Measurements from ENCODE around the gene LEFTY1.

LEFTY1 gene

DNA sequence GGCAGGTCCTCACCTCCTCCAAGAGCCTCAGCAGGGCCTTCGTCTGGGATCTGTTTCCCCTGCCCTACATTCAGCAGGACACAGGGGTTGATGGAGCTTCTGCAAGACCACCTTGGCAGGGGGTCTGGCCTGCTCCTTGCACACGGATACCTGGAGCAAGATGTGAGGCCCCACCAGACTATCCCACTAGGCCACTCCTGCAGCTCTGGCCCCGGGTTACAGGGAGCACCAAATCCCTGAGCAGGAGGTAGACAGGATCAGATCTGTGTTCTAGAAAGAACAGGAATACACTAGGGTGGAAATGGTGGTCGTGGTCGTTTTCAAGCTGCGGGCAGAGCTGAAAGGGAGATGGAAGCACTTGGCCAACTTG lies 45.5 kb downstream of the LEFTY1 start:
- Histone ChIP-seq H3K4me3 (ENCODE audit: low read depth in 1 of 2, low read length in 2 of 2) (no peak overlapping the region), H3K4me1 (ENCODE audit: insufficient read depth, low read length) (peaks cover 10% of the 10 kb centered on the region), H3K79me2 (ENCODE audit: insufficient read depth, low read length) (no peaks in the 10 kb centered on the region), H3K4me2 (ENCODE audit: insufficient read depth, low read length) (no peak overlapping the region), H3K27me3 (ENCODE audit: insufficient read depth, low read length, poor library complexity) (no peaks in the 10 kb centered on the region), H2AFZ (ENCODE audit: low read depth, low read length) (no peak overlapping the region), H3K27ac (ENCODE audit: low read length) (no peak overlapping the region), H3K9ac (ENCODE audit: low read depth, low read length) (no peak overlapping the region), H4K20me1 (ENCODE audit: insufficient read depth, low read length) (no peaks in the 10 kb centered on the region), H3K36me3 (ENCODE audit: insufficient read depth, low read length) (peaks cover 12% of the 10 kb centered on the region), H3K9me3 (ENCODE audit: insufficient read depth, low read length, severe bottlenecking) (no peaks in the 10 kb centered on the region)
- no peak for DNase-seq
- TF ChIP-seq EZH2 (IDR thresholded peaks at IDR 0.05; ENCODE audit: borderline replicate concordance, low read depth, low read length, severe bottlenecking), result no peak
- TF ChIP-seq, protein P1, sequence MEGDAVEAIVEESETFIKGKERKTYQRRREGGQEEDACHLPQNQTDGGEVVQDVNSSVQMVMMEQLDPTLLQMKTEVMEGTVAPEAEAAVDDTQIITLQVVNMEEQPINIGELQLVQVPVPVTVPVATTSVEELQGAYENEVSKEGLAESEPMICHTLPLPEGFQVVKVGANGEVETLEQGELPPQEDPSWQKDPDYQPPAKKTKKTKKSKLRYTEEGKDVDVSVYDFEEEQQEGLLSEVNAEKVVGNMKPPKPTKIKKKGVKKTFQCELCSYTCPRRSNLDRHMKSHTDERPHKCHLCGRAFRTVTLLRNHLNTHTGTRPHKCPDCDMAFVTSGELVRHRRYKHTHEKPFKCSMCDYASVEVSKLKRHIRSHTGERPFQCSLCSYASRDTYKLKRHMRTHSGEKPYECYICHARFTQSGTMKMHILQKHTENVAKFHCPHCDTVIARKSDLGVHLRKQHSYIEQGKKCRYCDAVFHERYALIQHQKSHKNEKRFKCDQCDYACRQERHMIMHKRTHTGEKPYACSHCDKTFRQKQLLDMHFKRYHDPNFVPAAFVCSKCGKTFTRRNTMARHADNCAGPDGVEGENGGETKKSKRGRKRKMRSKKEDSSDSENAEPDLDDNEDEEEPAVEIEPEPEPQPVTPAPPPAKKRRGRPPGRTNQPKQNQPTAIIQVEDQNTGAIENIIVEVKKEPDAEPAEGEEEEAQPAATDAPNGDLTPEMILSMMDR (IDR thresholded peaks at IDR 0.05; ENCODE audit: borderline replicate concordance, extremely low read depth, low read length, poor library complexity, severe bottlenecking), result no peak
- ATAC-seq (ENCODE audit: insufficient read depth, low read depth), result no peak

DNA sequence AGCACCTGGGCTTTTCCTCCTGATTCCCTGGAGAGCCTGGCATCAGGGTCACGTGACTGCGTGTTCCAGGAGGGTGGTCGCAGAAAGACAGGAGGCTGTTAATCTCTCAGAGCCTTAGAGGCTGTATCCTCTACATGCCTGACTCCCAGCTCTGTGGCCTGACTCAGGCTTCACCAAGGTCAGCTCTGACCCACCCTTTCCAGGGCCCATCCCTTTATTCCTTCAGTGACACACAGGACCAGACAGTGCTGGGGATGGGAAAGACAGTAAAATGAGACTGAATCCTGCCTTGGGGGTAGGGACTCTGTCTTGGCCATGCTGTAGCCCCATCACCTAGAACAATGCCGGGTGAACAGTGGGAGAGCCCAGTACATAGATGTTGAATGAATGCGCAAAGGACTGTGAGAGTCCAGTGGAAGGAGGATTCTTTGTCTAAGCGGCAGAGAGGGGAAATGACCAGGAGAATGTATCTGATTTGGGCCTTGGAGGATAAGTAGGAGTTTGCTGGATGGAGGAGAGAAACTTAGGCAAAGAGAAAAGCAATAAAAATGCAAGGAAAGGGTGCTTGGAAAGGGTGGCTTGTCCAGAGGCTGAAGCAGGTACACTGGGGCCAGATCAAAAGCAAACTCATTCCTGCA lies 46.0 kb downstream of the LEFTY1 start:
- no peak overlapping the region for H2AFZ ChIP-seq (ENCODE audit: low read depth, low read length)
- no peaks in the 10 kb centered on the region for H4K20me1 ChIP-seq (ENCODE audit: insufficient read depth, low read length)
- peaks cover 12% of the 10 kb centered on the region for H3K36me3 ChIP-seq (ENCODE audit: insufficient read depth, low read length)
- H3K79me2 ChIP-seq (ENCODE audit: insufficient read depth, low read length), result no peaks in the 10 kb centered on the region
- TF ChIP-seq, protein P1 (IDR thresholded peaks at IDR 0.05; ENCODE audit: borderline replicate concordance, extremely low read depth, low read length, poor library complexity, severe bottlenecking), result no peak
- TF ChIP-seq EZH2 (IDR thresholded peaks at IDR 0.05; ENCODE audit: borderline replicate concordance, low read depth, low read length, severe bottlenecking), result no peak
- no peaks in the 10 kb centered on the region for H3K27me3 ChIP-seq (ENCODE audit: insufficient read depth, low read length, poor library complexity)
- peaks cover 4% of the 10 kb centered on the region for H3K4me1 ChIP-seq (ENCODE audit: insufficient read depth, low read length)
- no peak overlapping the region for H3K9ac ChIP-seq (ENCODE audit: low read depth, low read length)
- no peak overlapping the region for H3K4me2 ChIP-seq (ENCODE audit: insufficient read depth, low read length)
- no peaks in the 10 kb centered on the region for H3K9me3 ChIP-seq (ENCODE audit: insufficient read depth, low read length, severe bottlenecking)
- DNase-seq (no peak), ATAC-seq (ENCODE audit: insufficient read depth, low read depth) (no peak)
- no peak overlapping the region for H3K4me3 ChIP-seq (ENCODE audit: low read depth in 1 of 2, low read length in 2 of 2)
- no peak overlapping the region for H3K27ac ChIP-seq (ENCODE audit: low read length)

DNA sequence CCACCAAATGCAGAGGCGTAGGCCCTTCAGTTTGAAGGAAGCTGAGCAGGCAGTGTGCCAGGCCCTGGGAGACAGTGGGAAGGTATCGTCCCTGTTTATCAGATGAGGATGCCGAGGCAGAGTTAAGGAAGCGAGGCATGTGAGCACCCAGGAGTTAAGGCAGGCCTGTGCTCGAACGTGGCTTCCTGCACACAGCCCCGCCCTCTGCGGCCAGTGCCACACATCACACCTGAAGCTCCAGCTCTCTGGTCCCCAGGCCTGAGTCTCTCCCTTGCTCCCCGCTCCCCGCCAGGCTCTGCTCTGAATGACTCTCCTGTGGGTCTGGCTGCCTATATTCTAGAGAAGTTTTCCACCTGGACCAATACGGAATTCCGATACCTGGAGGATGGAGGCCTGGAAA lies 46.9 kb downstream of the LEFTY1 start:
- TF ChIP-seq EZH2 (IDR thresholded peaks at IDR 0.05; ENCODE audit: borderline replicate concordance, low read depth, low read length, severe bottlenecking), result no peak
- Histone ChIP-seq H3K4me2 (ENCODE audit: insufficient read depth, low read length) (no peak overlapping the region), H3K9ac (ENCODE audit: low read depth, low read length) (no peak overlapping the region)

DNA sequence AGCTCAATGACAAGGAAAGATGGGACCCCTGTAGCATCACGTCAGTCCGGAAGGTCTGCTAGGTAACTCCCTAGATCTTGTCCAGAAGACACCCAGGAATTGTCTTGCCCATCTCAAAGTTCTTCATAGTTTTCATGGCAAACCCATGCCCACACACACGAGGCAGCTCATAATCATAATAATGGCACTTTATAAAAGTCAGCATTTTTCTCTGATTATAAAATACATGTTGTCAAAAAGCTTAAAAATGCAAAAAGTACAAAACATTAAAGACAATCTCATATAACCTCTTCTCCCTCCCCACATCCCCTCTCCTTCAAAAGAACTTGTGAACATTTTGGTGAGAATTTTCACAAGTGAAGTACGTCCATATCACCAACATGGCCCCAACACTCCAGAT lies 48.2 kb downstream of the LEFTY1 start:
- H3K9me3 ChIP-seq (ENCODE audit: insufficient read depth, low read length, severe bottlenecking), result no peaks in the 10 kb centered on the region
- H3K4me3 ChIP-seq (ENCODE audit: low read depth in 1 of 2, low read length in 2 of 2), result no peak overlapping the region
- no peaks in the 10 kb centered on the region for H3K27me3 ChIP-seq (ENCODE audit: insufficient read depth, low read length, poor library complexity)
- no peaks in the 10 kb centered on the region for H3K79me2 ChIP-seq (ENCODE audit: insufficient read depth, low read length)
- H3K4me1 ChIP-seq (ENCODE audit: insufficient read depth, low read length), result no peaks in the 10 kb centered on the region
- no peak overlapping the region for H2AFZ ChIP-seq (ENCODE audit: low read depth, low read length)
- no peaks in the 10 kb centered on the region for H3K36me3 ChIP-seq (ENCODE audit: insufficient read depth, low read length)
- ATAC-seq (ENCODE audit: insufficient read depth, low read depth) (no peak), DNase-seq (no peak)
- no peak overlapping the region for H3K27ac ChIP-seq (ENCODE audit: low read length)
- H4K20me1 ChIP-seq (ENCODE audit: insufficient read depth, low read length), result no peaks in the 10 kb centered on the region
- H3K4me2 ChIP-seq (ENCODE audit: insufficient read depth, low read length), result no peak overlapping the region
- H3K9ac ChIP-seq (ENCODE audit: low read depth, low read length), result no peak overlapping the region
- no peak for TF ChIP-seq EZH2 (IDR thresholded peaks at IDR 0.05; ENCODE audit: borderline replicate concordance, low read depth, low read length, severe bottlenecking)
- TF ChIP-seq, protein P1 (IDR thresholded peaks at IDR 0.05; ENCODE audit: borderline replicate concordance, extremely low read depth, low read length, poor library complexity, severe bottlenecking), result no peak

More for the DNA sequence above, 46.9 kb downstream of the LEFTY1 start:
- H3K27ac ChIP-seq (ENCODE audit: low read length), result no peak overlapping the region
- no peaks in the 10 kb centered on the region for H3K79me2 ChIP-seq (ENCODE audit: insufficient read depth, low read length)
- DNase-seq (no peak), ATAC-seq (ENCODE audit: insufficient read depth, low read depth) (no peak)
- no peaks in the 10 kb centered on the region for H3K9me3 ChIP-seq (ENCODE audit: insufficient read depth, low read length, severe bottlenecking)
- peaks cover 12% of the 10 kb centered on the region for H3K36me3 ChIP-seq (ENCODE audit: insufficient read depth, low read length)
- no peaks in the 10 kb centered on the region for H3K4me1 ChIP-seq (ENCODE audit: insufficient read depth, low read length)
- no peak overlapping the region for H3K4me3 ChIP-seq (ENCODE audit: low read depth in 1 of 2, low read length in 2 of 2)
- H3K27me3 ChIP-seq (ENCODE audit: insufficient read depth, low read length, poor library complexity), result no peaks in the 10 kb centered on the region
- no peaks in the 10 kb centered on the region for H4K20me1 ChIP-seq (ENCODE audit: insufficient read depth, low read length)
- no peak overlapping the region for H2AFZ ChIP-seq (ENCODE audit: low read depth, low read length)

Measured in DND-41 (cell line).